ENCODE results near the gene CACNA1D.

The CACNA1D gene

GRCh38 chr3:53836084-53836872 is 341.9 kb downstream of the CACNA1D start:
- in situ Hi-C loops (cut with HindIII; ENCODE audit: low sequenced_read_pairs): loop anchor here (5.0 kb wide), 1 partner anchor 49 kb away; no protein-coding TSS in a partner anchor

- in situ Hi-C loops (cut with HindIII; ENCODE audit: low sequenced_read_pairs): loop anchor here (5.0 kb wide), 1 partner anchor 50 kb away; no protein-coding TSS in a partner anchor
Observed at GRCh38 chr3:53837331-53837730, 342.9 kb downstream of the CACNA1D start.

GRCh38 chr3:53841296-53841695 is 346.9 kb downstream of the CACNA1D start:
- in situ Hi-C loops (cut with HindIII; ENCODE audit: low sequenced_read_pairs): no loop called here

- in situ Hi-C loops (cut with HindIII; ENCODE audit: low sequenced_read_pairs): no loop called here
Observed at GRCh38 chr3:53842436-53843194, 348.2 kb downstream of the CACNA1D start.

- in situ Hi-C loops (cut with HindIII; ENCODE audit: low sequenced_read_pairs): no loop called here
Observed at GRCh38 chr3:53843195-53844177, 349.1 kb downstream of the CACNA1D start.

GRCh38 chr3:53844262-53845102 is 350.1 kb downstream of the CACNA1D start:
- in situ Hi-C loops (cut with HindIII; ENCODE audit: low sequenced_read_pairs): no loop called here

- in situ Hi-C loops (cut with HindIII; ENCODE audit: low sequenced_read_pairs): no loop called here
Observed at GRCh38 chr3:53845103-53845880, 350.9 kb downstream of the CACNA1D start.

- in situ Hi-C loops (cut with HindIII; ENCODE audit: low sequenced_read_pairs): no loop called here
Observed at GRCh38 chr3:53845881-53846133, 351.4 kb downstream of the CACNA1D start.

- in situ Hi-C loops (cut with HindIII; ENCODE audit: low sequenced_read_pairs): no loop called here
Observed at GRCh38 chr3:53846134-53846850, 351.9 kb downstream of the CACNA1D start, which contains the start of the genes CHDH and IL17RB. Gene CHDH, minus strand, starts transcription at chr3:53846419. Its CDS starts 22,411 bp downstream, at chr3:53824008. Gene IL17RB, plus strand, starts transcription at chr3:53846568. Its CDS starts 21 bp downstream, at chr3:53846589.

GRCh38 chr3:53846851-53847155 is 352.4 kb downstream of the CACNA1D start:
- in situ Hi-C loops (cut with HindIII; ENCODE audit: low sequenced_read_pairs): no loop called here

- in situ Hi-C loops (cut with HindIII; ENCODE audit: low sequenced_read_pairs): no loop called here
Observed at GRCh38 chr3:53849916-53850315, 355.5 kb downstream of the CACNA1D start.

GRCh38 chr3:53850895-53851294 is 356.5 kb downstream of the CACNA1D start:
- in situ Hi-C loops (cut with HindIII; ENCODE audit: low sequenced_read_pairs): no loop called here

- in situ Hi-C loops (cut with HindIII; ENCODE audit: low sequenced_read_pairs): no loop called here
Observed at GRCh38 chr3:53856964-53857363, 362.6 kb downstream of the CACNA1D start.

GRCh38 chr3:53858096-53858741 is 363.8 kb downstream of the CACNA1D start:
- in situ Hi-C loops (cut with HindIII; ENCODE audit: low sequenced_read_pairs): no loop called here

- in situ Hi-C loops (cut with HindIII; ENCODE audit: low sequenced_read_pairs): no loop called here
Observed at GRCh38 chr3:53859178-53859577, 364.8 kb downstream of the CACNA1D start.

GRCh38 chr3:53860196-53860595 is 365.8 kb downstream of the CACNA1D start:
- in situ Hi-C loops (cut with HindIII; ENCODE audit: low sequenced_read_pairs): no loop called here

- in situ Hi-C loops (cut with HindIII; ENCODE audit: low sequenced_read_pairs): no loop called here
Observed at GRCh38 chr3:53862241-53862640, 367.8 kb downstream of the CACNA1D start.

GRCh38 chr3:53863145-53863544 is 368.7 kb downstream of the CACNA1D start:
- in situ Hi-C loops (cut with HindIII; ENCODE audit: low sequenced_read_pairs): no loop called here

Measured in endothelial cell of hepatic sinusoid (primary cell).